ENCODE data around the gene ARHGAP28.

Gene ARHGAP28

DNA sequence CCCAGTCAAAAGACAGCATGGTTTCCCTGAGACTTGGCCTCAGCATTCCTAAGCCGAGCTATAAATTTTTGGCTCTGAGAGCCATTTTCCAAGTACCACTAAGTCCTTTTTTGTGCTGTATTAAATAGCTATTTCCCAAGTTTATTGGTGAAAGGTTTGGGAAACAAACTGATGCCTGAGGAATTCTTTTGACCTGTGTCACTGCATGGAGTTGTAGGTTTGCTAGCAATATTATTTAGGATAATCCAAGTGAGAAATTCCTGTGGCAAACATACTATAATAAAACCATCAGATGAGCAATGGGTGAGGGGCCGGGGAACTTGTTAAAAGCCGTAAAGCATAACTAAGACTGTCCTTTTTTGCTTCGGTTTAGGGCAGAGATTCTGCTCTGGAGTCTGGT lies 28.4 kb downstream of the ARHGAP28 start:
- TF ChIP-seq TCF12 (IDR thresholded peaks at IDR 0.05; ENCODE audit: low read depth) (no peak), YY1 (IDR thresholded peaks at IDR 0.05; ENCODE audit: low read depth) (no peak), EP300 (IDR thresholded peaks at IDR 0.05; ENCODE audit: borderline replicate concordance) (no peak), NFIC (IDR thresholded peaks at IDR 0.05) (no peak), CEBPB (IDR thresholded peaks at IDR 0.05) (no peak), ZBTB7A (IDR thresholded peaks at IDR 0.05; ENCODE audit: low read depth) (no peak), TAF1 (IDR thresholded peaks at IDR 0.05; ENCODE audit: low read depth) (no peak), FOXM1 (IDR thresholded peaks at IDR 0.05; ENCODE audit: borderline replicate concordance, low read depth) (no peak), TEAD4 (IDR thresholded peaks at IDR 0.05) (no peak), CREB1 (IDR thresholded peaks at IDR 0.05; ENCODE audit: low read depth) (no peak), EGR1 (IDR thresholded peaks at IDR 0.05) (no peak), RAD21 (IDR thresholded peaks at IDR 0.05; ENCODE audit: low read depth) (no peak)
- TF ChIP-seq, protein P1, sequence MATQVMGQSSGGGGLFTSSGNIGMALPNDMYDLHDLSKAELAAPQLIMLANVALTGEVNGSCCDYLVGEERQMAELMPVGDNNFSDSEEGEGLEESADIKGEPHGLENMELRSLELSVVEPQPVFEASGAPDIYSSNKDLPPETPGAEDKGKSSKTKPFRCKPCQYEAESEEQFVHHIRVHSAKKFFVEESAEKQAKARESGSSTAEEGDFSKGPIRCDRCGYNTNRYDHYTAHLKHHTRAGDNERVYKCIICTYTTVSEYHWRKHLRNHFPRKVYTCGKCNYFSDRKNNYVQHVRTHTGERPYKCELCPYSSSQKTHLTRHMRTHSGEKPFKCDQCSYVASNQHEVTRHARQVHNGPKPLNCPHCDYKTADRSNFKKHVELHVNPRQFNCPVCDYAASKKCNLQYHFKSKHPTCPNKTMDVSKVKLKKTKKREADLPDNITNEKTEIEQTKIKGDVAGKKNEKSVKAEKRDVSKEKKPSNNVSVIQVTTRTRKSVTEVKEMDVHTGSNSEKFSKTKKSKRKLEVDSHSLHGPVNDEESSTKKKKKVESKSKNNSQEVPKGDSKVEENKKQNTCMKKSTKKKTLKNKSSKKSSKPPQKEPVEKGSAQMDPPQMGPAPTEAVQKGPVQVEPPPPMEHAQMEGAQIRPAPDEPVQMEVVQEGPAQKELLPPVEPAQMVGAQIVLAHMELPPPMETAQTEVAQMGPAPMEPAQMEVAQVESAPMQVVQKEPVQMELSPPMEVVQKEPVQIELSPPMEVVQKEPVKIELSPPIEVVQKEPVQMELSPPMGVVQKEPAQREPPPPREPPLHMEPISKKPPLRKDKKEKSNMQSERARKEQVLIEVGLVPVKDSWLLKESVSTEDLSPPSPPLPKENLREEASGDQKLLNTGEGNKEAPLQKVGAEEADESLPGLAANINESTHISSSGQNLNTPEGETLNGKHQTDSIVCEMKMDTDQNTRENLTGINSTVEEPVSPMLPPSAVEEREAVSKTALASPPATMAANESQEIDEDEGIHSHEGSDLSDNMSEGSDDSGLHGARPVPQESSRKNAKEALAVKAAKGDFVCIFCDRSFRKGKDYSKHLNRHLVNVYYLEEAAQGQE (IDR thresholded peaks at IDR 0.05; ENCODE audit: low read depth) = no peak
- TF ChIP-seq, protein P2, sequence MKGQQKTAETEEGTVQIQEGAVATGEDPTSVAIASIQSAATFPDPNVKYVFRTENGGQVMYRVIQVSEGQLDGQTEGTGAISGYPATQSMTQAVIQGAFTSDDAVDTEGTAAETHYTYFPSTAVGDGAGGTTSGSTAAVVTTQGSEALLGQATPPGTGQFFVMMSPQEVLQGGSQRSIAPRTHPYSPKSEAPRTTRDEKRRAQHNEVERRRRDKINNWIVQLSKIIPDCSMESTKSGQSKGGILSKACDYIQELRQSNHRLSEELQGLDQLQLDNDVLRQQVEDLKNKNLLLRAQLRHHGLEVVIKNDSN (IDR thresholded peaks at IDR 0.05) = no peak
- TF ChIP-seq, protein P3, sequence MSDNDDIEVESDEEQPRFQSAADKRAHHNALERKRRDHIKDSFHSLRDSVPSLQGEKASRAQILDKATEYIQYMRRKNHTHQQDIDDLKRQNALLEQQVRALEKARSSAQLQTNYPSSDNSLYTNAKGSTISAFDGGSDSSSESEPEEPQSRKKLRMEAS (IDR thresholded peaks at IDR 0.05) = no peak

GRCh38 chr18:6759579-6759978 lies 30.1 kb downstream of the ARHGAP28 start:
- TF ChIP-seq YY1 (IDR thresholded peaks at IDR 0.05; ENCODE audit: low read depth) (no peak), NFIC (IDR thresholded peaks at IDR 0.05) (no peak), TCF12 (IDR thresholded peaks at IDR 0.05; ENCODE audit: low read depth) (no peak), CEBPB (IDR thresholded peaks at IDR 0.05) (no peak), EGR1 (IDR thresholded peaks at IDR 0.05) (no peak), FOXM1 (IDR thresholded peaks at IDR 0.05; ENCODE audit: borderline replicate concordance, low read depth) (no peak), CREB1 (IDR thresholded peaks at IDR 0.05; ENCODE audit: low read depth) (no peak), ZBTB7A (IDR thresholded peaks at IDR 0.05; ENCODE audit: low read depth) (no peak), RAD21 (IDR thresholded peaks at IDR 0.05; ENCODE audit: low read depth) (no peak)
- TF ChIP-seq, protein P2 (IDR thresholded peaks at IDR 0.05) = no peak

- TF ChIP-seq, protein P3 (IDR thresholded peaks at IDR 0.05) = no peak
- TF ChIP-seq NFIC (IDR thresholded peaks at IDR 0.05) (no peak), EGR1 (IDR thresholded peaks at IDR 0.05) (no peak), CREB1 (IDR thresholded peaks at IDR 0.05; ENCODE audit: low read depth) (no peak)
- TF ChIP-seq, protein P2 (IDR thresholded peaks at IDR 0.05) = no peak
Measured at GRCh38 chr18:6763524-6763923, 34.0 kb downstream of the ARHGAP28 start.

GRCh38 chr18:6764382-6764781 lies 34.9 kb downstream of the ARHGAP28 start:
- TF ChIP-seq, protein P1 (IDR thresholded peaks at IDR 0.05; ENCODE audit: low read depth) = no peak

- TF ChIP-seq CREB1 (IDR thresholded peaks at IDR 0.05; ENCODE audit: low read depth) (no peak), CEBPB (IDR thresholded peaks at IDR 0.05) (no peak), TEAD4 (IDR thresholded peaks at IDR 0.05) (no peak), RAD21 (IDR thresholded peaks at IDR 0.05; ENCODE audit: low read depth) (no peak), ZBTB7A (IDR thresholded peaks at IDR 0.05; ENCODE audit: low read depth) (no peak), NFIC (IDR thresholded peaks at IDR 0.05) (no peak), EGR1 (IDR thresholded peaks at IDR 0.05) (no peak), YY1 (IDR thresholded peaks at IDR 0.05; ENCODE audit: low read depth) (no peak), EP300 (IDR thresholded peaks at IDR 0.05; ENCODE audit: borderline replicate concordance) (no peak), TAF1 (IDR thresholded peaks at IDR 0.05; ENCODE audit: low read depth) (no peak), TCF12 (IDR thresholded peaks at IDR 0.05; ENCODE audit: low read depth) (no peak), FOXM1 (IDR thresholded peaks at IDR 0.05; ENCODE audit: borderline replicate concordance, low read depth) (no peak)
- TF ChIP-seq, protein P2 (IDR thresholded peaks at IDR 0.05) = no peak
- TF ChIP-seq, protein P3 (IDR thresholded peaks at IDR 0.05) = no peak
- TF ChIP-seq, protein P1 (IDR thresholded peaks at IDR 0.05; ENCODE audit: low read depth) = no peak
Measured at GRCh38 chr18:6773777-6774176, 44.3 kb downstream of the ARHGAP28 start.
